Keratinocyte (primary cell): ENCODE data around the gene MCF2L2. TPM values are rescaled to one million over a fixed set of nuclear protein-coding genes. Genes with fewer than 3 reads are reported as not detected.

ENCODE experiments used
- DNase-seq: peaks from one replicate; pipeline ENCODE4 v3.0.0-alpha.2; 2011; ENCODE audit warnings: low read depth, missing footprints, low spot score
- FAIRE-seq: peaks from 2 replicates; lab custom pipeline; 2011; peaks lifted over from hg19 to GRCh38; lab: Jason Lieb, UNC
- H2AFZ ChIP-seq: 2 replicates; pipeline ENCODE4 v1.6.0; 2012; ENCODE audit warnings: low read length, control low read depth, inconsistent platforms; ENCODE audit not compliant: control insufficient read depth
- H3K27ac ChIP-seq: 2 replicates; pipeline ENCODE4 v1.5.1; 2011; ENCODE audit warnings: low read length; ENCODE audit not compliant: control insufficient read depth, insufficient read depth
- H3K27me3 ChIP-seq: 3 replicates; pipeline ENCODE4 v1.6.0; 2011; ENCODE audit warnings: low read length; ENCODE audit not compliant: control insufficient read depth, insufficient read depth; ENCODE audit errors: extremely low read depth
- H3K36me3 ChIP-seq, 2 experiments: 2 replicates in 1 of 2; 3 replicates in 1 of 2; pipeline ENCODE4 v1.5.1; 2011; ENCODE audit warnings: low read length in 2 of 2, mild to moderate bottlenecking in 1 of 2; ENCODE audit not compliant: control insufficient read depth in 2 of 2, insufficient read depth in 2 of 2; ENCODE audit errors: extremely low read depth in 1 of 2
- H3K4me1 ChIP-seq: 3 replicates; pipeline ENCODE4 v1.5.1; 2011; ENCODE audit warnings: low read length; ENCODE audit not compliant: control insufficient read depth, insufficient read depth; ENCODE audit errors: extremely low read depth
- H3K4me2 ChIP-seq: 3 replicates; pipeline ENCODE4 v1.6.0; 2011; ENCODE audit warnings: low read depth, low read length; ENCODE audit not compliant: control insufficient read depth, insufficient read depth; ENCODE audit errors: extremely low read depth
- H3K4me3 ChIP-seq, 3 experiments: fragments of 200-600 bp in 1 of 3; sonication (generic) in 1 of 3; 2 replicates in 2 of 3; 3 replicates in 1 of 3; pipeline ENCODE4 v1.5.1; 2011 to 2016; ENCODE audit warnings: low read length in 3 of 3, mild to moderate bottlenecking in 3 of 3, control low read depth in 2 of 3, inconsistent platforms in 1 of 3, low read depth in 1 of 3, mixed read lengths in 1 of 3, mixed run types in 1 of 3, moderate library complexity in 1 of 3; ENCODE audit not compliant: control insufficient read depth in 2 of 3, insufficient read depth in 2 of 3; ENCODE audit errors: extremely low read depth in 1 of 3
- H3K79me2 ChIP-seq: 2 replicates; pipeline ENCODE4 v1.6.0; 2012; ENCODE audit warnings: low read length; ENCODE audit not compliant: control insufficient read depth, insufficient read depth
- H3K9ac ChIP-seq: 3 replicates; pipeline ENCODE4 v1.6.0; 2011; ENCODE audit warnings: low read length; ENCODE audit not compliant: control insufficient read depth, insufficient read depth; ENCODE audit errors: extremely low read depth
- H3K9me1 ChIP-seq: 3 replicates; pipeline ENCODE4 v1.6.0; 2011; ENCODE audit warnings: low read length; ENCODE audit not compliant: control insufficient read depth, insufficient read depth; ENCODE audit errors: extremely low read depth
- H3K9me3 ChIP-seq: 2 replicates; pipeline ENCODE4 v1.5.1; 2012; ENCODE audit warnings: low read depth, low read length; ENCODE audit not compliant: control insufficient read depth
- H4K20me1 ChIP-seq: 3 replicates; pipeline ENCODE4 v1.6.0; 2011; ENCODE audit warnings: low read length; ENCODE audit not compliant: control insufficient read depth, insufficient read depth; ENCODE audit errors: extremely low read depth
- EZH2 ChIP-seq: IDR thresholded peaks from one replicate; pipeline ENCODE4 v1.6.1; 2012; ENCODE audit warnings: inconsistent platforms, mild to moderate bottlenecking, low read length, moderate library complexity
- dilution Hi-C: fragments of 300-500 bp; cut with MboI; formaldehyde crosslinking; loops from one replicate; pipeline ENCODE4 v1.7.0; 2020; ENCODE audit warnings: low sequenced_read_pairs; ENCODE audit not compliant: extremely low pct_ligation_motif_present
- polyA plus RNA-seq, 5 experiments: library from polyadenylated mRNA; depleted of rRNA in 3 of 5; stranded (reverse) in 3 of 5; stranded (forward) in 1 of 5; unstranded in 1 of 5; fragments of >200 nt; gene quantifications; 1 replicate in 1 of 5; 2 replicates in 3 of 5; 3 replicates in 1 of 5; pipeline versions ENCODE4 v1.2.1 to v1.2.3, GENCODE V29; 2011 to 2012; ENCODE audit warnings: missing spikeins in 2 of 5, low read depth in 1 of 5, low replicate concordance in 1 of 5
- TF ChIP-seq, protein P1 (sequence below), 3 experiments: IDR thresholded peaks in 1 of 3; conservative IDR thresholded peaks in 1 of 3; optimal IDR thresholded peaks in 1 of 3; 2 replicates in 2 of 3; 3 replicates in 1 of 3; pipeline versions ENCODE3 to v1.5.1; 2011; ENCODE audit warnings: low read length in 3 of 3, mild to moderate bottlenecking in 3 of 3, moderate library complexity in 2 of 3, control low read depth in 1 of 3, inconsistent platforms in 1 of 3; ENCODE audit not compliant: insufficient read depth in 2 of 3; ENCODE audit errors: extremely low read depth in 1 of 3

MCF2L2 gene
- polyA plus RNA-seq, 1 donor (not counting 4 experiments of a cell fraction or from before 2014, with no cell fraction given) = 0.26 TPM

DNA sequence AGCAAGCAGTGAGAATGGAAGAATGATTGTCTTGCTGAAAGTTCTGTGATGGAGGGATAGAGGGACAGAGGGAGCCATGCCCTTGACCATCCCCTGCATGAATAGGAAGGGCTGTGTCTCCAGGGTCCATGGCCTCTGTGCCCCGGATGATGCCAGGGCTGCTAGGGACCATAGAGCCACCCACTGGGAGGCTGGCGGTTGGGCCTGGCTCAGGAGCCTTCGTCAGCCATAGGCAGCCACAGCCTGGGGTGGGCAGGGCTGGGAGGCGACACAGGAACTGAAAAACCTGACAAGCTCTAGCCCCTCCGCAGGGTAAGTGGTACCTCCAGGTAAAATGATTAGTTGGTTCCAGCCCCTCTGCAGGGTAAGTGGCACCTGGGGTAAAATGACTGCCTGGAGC lies 246.8 kb downstream of the MCF2L2 start:
- no peak for TF ChIP-seq EZH2
- TF ChIP-seq, protein P1, sequence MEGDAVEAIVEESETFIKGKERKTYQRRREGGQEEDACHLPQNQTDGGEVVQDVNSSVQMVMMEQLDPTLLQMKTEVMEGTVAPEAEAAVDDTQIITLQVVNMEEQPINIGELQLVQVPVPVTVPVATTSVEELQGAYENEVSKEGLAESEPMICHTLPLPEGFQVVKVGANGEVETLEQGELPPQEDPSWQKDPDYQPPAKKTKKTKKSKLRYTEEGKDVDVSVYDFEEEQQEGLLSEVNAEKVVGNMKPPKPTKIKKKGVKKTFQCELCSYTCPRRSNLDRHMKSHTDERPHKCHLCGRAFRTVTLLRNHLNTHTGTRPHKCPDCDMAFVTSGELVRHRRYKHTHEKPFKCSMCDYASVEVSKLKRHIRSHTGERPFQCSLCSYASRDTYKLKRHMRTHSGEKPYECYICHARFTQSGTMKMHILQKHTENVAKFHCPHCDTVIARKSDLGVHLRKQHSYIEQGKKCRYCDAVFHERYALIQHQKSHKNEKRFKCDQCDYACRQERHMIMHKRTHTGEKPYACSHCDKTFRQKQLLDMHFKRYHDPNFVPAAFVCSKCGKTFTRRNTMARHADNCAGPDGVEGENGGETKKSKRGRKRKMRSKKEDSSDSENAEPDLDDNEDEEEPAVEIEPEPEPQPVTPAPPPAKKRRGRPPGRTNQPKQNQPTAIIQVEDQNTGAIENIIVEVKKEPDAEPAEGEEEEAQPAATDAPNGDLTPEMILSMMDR (optimal IDR thresholded peaks at IDR 0.05 in 1 of 3, IDR thresholded peaks at IDR 0.05 in 1 of 3, conservative IDR thresholded peaks at IDR 0.05 in 1 of 3; ENCODE audit: extremely low read depth in 1 of 3, insufficient read depth in 2 of 3, low read length in 3 of 3) = no peak
- dilution Hi-C loops = no loop called here
- FAIRE-seq (no peak), DNase-seq (no peak)
- Histone ChIP-seq H3K4me2 (no peak overlapping the region), H3K9me1 (no peaks in the 10 kb centered on the region), H3K9ac (no peak overlapping the region), H3K27me3 (peaks cover 14% of the 10 kb centered on the region), H3K4me3 (no peak overlapping the region), H3K79me2 (no peaks in the 10 kb centered on the region), H4K20me1 (no peaks in the 10 kb centered on the region), H3K36me3 (no peaks in the 10 kb centered on the region), H3K4me1 (peaks cover 24% of the 10 kb centered on the region), H2AFZ (no peak overlapping the region), H3K27ac (no peak overlapping the region), H3K9me3 (no peaks in the 10 kb centered on the region)

DNA sequence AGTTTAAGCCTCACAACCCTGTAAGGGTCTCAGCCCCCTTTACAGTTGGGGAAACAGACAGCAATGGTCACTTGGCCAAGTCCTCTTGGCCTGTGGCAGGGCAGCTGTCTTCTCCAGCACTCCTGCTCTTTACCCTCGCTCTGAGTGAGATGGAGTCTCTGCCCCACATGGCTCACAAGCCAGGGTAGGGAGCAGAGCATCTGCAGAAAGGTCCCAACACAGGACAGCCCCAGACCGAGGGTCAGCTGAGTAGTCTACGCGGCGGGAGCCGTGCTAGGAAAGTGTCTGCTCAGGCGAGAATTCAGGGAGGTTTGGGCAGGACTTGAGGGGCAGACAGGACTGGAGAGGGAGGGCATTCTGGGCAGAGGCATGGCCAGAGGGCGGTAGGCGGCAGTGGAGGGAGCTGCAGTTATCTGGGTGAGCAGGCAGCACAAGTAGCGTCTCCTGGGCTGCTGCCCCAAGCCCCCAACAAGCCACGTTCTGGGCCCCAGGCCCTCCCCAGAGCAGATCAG lies 247.6 kb downstream of the MCF2L2 start:
- Histone ChIP-seq H3K9me1 (no peaks in the 10 kb centered on the region), H3K4me2 (no peak overlapping the region), H3K9ac (no peak overlapping the region), H2AFZ (no peak overlapping the region), H3K9me3 (no peaks in the 10 kb centered on the region), H3K27ac (no peak overlapping the region), H3K36me3 (no peaks in the 10 kb centered on the region), H3K4me3 (no peak overlapping the region), H4K20me1 (no peaks in the 10 kb centered on the region), H3K27me3 (peaks cover 17% of the 10 kb centered on the region), H3K79me2 (no peaks in the 10 kb centered on the region), H3K4me1 (peaks cover 21% of the 10 kb centered on the region)
- dilution Hi-C loops = no loop called here
- no peak for TF ChIP-seq EZH2
- TF ChIP-seq, protein P1 (optimal IDR thresholded peaks at IDR 0.05 in 1 of 3, IDR thresholded peaks at IDR 0.05 in 1 of 3, conservative IDR thresholded peaks at IDR 0.05 in 1 of 3; ENCODE audit: extremely low read depth in 1 of 3, insufficient read depth in 2 of 3, low read length in 3 of 3) = no peak
- no peak for DNase-seq
- no peak for FAIRE-seq
